Prostate gland (tissue), 2 donors: ENCODE data around the gene BANP.

Source experiments
- CTCF ChIP-seq, 4 experiments: fragments of 200-600 bp in 2 of 4; fragments of 450-650 bp in 2 of 4; sonication (generic) in 2 of 4; IDR thresholded peaks; 1 replicate in 3 of 4; 2 replicates in 1 of 4; pipeline ENCODE4 v1.5.1; 2016 to 2019; ENCODE audit warnings: antibody characterized with exemption in 4 of 4, mild to moderate bottlenecking in 2 of 4, moderate library complexity in 2 of 4
- POLR2A ChIP-seq: fragments of 450-650 bp; IDR thresholded peaks from one replicate; pipeline ENCODE4 v1.6.1; 2016; ENCODE audit warnings: antibody characterized with exemption, mild to moderate bottlenecking
- POLR2AphosphoS5 ChIP-seq: sonication (generic); formaldehyde crosslinking; IDR thresholded peaks from one replicate; pipeline ENCODE4 v1.6.1; 2017; ENCODE audit warnings: antibody characterized with exemption

- TF ChIP-seq CTCF (IDR thresholded peaks at IDR 0.05) = no peak
- TF ChIP-seq POLR2A = no peak
- TF ChIP-seq POLR2AphosphoS5 = no peak
Measured at GRCh38 chr16:88013766-88014251, 62.6 kb downstream of the BANP start.
